Measurements from ENCODE around the gene CXCL9.

DNA sequence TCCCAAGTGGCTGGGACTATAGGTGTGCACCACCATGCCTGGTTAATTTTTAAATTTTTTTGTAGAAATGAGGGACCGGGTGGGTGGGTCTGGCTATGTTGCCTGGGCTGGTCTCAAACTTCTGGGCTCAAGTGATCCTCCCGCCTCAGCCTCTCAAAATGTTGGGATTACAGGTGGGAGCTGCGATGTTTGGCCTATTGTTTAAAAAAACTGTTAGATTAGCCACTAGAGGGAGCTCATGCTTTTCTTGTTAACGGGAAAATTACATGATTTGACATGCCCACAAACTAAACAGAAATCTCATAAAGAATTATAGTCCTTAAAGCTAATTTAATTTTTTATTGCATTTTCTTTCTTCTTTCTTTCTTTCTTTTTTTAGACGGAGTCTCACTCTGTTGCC, 11.6 kb downstream of the CXCL9 start:
- TF ChIP-seq CTCF (IDR thresholded peaks at IDR 0.05; ENCODE audit: insufficient read depth, low read length, poor library complexity, severe bottlenecking) (no peak), EZH2phosphoT487 (conservative IDR thresholded peaks at IDR 0.05; ENCODE audit: low read length) (no peak)
